GOT3 (cell line): Measurements from ENCODE around the gene GJA3.

ENCODE experiments used
- DNase-seq: peaks from one replicate; lab custom pipeline; 2025; ENCODE audit warnings: mixed read lengths; lab: John Stamatoyannopoulos, UW

The GJA3 gene

DNA sequence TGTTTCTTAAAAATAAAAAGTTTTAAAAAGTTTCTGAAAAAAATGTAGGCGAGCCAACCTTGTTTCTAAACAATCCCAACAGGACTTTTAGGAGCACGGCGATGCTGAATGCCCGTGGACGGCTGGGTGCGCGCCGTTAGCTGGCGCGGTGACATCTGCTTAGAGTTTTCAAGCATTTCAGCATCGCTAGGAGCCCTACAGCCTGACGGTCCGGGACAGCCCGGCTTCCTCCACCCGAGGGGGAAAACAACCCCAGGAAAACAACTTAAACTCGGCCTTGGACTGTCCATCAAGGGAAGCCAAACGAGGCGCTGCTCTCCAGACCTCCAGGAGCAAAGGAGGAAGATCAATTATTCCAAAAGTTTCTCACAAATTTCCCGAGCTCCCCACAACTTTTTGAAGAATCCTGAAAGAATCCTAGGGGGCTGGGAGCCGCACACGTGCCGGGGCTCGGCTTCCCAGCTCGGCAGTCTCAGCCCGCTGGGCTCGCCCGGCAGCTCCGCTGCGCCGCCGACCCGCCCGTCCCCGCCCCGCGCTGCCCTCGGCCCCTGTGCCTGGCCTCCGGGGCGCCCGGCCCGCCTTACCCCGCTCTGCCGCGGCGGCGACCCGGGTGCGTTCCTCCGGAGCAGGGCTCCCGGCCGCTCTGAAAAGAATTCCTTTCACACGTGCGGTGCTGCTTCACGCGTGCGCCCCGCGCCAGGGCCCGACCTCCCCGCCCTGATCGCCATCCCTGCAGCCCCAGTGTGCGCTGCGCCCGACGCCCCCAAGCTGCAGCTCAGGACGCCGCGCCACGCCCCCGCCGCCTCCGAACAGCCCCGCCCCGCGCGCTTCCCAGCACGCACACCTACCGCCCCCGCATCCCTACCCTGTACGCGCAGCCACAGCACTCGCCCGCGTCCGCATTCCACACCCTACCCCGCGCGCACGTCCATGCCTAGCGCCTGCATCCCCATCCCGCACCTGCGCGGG, at the start of gene GJA3:
TSS of gene GJA3 (minus strand) at position 747 of the 969 bp plus-strand sequence. CDS start 17,764 bp downstream, outside the sequence.
- DNase-seq, result no peak

DNA sequence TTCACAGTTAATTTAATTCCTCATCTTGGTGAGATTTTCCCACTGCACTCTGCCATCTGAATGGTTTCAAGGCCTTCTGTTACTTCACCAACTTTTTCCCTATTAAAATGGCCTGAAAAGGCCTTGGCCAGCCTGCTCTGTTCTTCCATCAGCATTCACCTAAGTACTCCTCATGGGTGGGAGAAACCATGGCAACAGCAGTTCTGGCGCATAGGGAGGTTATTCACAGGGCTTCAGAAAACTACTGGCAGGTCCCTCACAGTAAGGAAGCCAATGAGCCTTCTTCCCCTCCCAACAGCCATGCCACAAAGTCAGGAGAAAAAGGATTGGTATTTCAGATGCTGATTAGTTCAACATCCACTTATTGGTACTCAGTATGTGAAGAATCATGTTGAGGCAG, 49.1 kb upstream of the GJA3 start:
- DNase-seq, result no peak

DNA sequence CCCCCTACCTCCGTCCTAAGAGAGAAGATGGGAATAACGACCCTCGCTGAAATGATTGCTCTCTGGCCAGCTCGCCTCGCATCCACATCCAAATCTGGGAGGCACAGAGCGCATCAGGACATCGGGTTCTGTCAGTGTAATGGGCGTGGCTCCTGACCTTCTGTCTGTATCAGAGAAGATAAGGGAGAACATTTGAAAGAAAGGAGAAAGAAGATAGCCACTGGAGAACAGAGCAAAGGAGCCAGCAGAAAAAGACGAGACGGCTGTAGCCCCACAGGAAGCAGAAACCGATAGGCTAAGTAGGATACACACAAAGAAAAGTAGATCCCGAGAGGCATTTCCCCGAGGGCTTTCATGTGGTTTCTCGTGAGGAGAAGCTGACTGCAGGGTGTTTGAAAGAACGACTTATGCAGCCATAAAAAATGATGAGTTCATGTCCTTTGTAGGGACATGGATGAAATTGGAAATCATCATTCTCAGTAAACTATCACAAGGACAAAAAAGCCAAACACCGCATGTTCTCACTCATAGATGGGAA, 45.9 kb upstream of the GJA3 start:
- no peak for DNase-seq

GRCh38 chr13:20206065-20206697, 45.3 kb upstream of the GJA3 start:
- no peak for DNase-seq

- no peak for DNase-seq
Observed at GRCh38 chr13:20198781-20199180, 37.9 kb upstream of the GJA3 start.

GRCh38 chr13:20197361-20197834, 36.5 kb upstream of the GJA3 start:
- no peak for DNase-seq

GRCh38 chr13:20195801-20196200, 34.9 kb upstream of the GJA3 start:
- no peak for DNase-seq

- no peak for DNase-seq
Observed at GRCh38 chr13:20193907-20194631, 33.2 kb upstream of the GJA3 start.

DNA sequence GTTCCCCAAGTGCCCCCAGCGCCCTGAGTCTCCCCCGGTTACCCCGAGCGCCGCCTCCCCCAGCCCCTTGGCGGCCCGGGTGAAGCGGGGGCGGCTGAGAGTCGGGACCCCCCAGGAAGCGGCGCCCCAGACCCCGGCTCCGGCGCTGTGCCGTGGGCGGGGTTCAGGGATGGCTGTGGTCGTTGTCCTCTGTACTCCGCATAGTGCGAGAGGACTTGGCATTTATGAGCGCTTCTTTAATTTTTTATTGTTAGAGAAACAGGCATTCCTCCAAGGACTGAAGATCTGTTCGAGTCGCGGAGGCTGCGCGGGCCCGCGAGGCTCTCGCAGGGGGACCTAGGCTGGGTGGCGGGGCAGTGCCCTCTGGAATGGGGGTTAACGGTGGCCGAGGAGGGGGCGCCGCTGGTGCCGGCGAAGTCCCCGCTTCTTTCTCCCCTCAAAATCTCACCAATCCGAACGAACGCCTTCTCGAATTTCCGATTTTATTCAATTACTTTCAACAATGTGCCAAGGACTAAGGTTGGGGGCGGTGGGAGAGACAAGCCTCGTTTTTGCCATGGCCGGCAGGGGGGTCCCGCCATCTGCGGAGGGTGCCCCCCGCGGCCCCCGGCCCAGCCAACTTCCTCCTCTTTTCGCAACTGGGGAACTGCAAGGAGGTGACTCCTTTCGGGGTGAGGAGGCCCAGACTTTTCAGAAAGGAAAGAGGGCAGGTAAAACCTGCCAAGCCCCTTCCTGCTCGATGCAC, 32.5 kb upstream of the GJA3 start:
- no peak for DNase-seq

DNA sequence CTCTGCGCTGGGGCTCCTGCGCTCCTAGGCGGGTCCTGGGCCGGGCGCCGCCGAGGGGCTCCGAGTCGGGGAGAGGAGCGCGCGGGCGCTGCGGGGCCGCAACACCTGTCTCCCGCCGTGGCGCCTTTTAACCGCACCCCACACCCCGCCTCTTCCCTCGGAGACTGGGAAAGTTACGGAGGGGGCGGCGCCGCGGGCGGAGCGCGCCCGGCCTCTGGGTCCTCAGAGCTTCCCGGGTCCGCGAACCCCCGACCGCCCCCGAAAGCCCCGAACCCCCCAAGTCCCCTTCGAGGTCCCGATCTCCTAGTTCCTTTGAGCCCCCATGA, 31.9 kb upstream of the GJA3 start, which contains the start of gene GJB2:
TSS of gene GJB2 (minus strand) at position 103 of the 326 bp plus-strand sequence. CDS start 3,357 bp downstream, outside the sequence.
- DNase-seq, result no peak

- DNase-seq, result no peak
Observed at GRCh38 chr13:20192158-20192835, 31.4 kb upstream of the GJA3 start.

GRCh38 chr13:20191311-20192157, 30.7 kb upstream of the GJA3 start:
- no peak for DNase-seq

DNA sequence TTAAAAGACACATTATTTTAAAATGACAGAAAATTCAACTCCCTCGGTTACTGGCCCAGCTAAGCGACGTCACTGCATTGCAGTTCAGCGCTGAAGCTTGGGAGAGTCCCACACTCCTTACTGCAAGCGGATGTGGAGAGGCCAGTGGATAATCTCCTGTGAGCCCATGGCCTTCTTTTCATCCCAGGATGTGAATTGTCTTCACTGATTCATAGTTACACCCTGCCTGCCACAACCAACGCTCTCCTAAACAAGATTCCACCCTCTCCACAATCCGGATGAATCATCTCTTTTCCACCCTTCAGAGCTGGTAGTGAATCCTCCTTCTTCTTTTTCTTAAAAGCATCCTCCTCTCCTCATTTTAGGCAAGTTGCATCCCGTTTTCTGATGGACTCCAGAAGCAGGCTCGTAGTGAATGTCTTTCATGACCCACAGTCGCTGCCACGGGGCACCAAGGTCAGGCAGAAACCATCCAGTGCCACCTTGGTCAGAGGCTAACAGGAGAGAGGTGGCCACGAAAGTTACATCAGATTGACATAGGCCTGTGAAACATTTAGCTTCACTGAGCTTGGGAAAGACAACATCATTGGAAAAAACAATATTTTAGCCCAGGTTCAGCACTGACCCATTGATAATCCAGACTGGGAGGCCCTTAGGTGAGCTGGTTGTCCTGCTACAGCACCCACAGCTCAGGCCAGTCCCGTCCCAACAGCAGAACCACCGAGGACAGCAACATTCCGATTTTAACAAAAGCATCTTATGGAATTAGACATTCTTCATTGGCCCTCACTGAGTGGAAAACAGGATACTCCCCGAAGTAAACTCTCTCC, 29.8 kb upstream of the GJA3 start:
- no peak for DNase-seq

DNA sequence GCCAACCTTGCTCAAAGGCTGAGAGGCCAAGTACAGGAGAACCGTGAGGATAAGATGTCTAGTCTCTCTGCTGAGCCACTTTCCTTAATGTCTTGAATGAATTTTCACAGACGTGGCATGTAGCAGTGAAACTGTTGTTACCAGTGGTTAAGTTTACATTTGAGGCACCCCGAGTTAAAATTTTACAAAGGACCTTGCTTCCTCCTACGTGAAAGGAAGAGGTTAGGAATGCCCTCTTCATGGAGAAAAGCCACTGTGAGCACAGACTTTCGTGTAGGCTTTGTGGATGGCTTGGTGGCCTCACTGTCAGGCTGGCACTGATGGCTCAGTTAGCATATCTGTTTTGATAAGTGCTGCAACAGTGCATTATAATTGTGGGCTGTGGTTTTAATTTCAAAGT, 29.2 kb upstream of the GJA3 start:
- no peak for DNase-seq

GRCh38 chr13:20188667-20189553, 28.1 kb upstream of the GJA3 start:
- DNase-seq, result no peak

DNA sequence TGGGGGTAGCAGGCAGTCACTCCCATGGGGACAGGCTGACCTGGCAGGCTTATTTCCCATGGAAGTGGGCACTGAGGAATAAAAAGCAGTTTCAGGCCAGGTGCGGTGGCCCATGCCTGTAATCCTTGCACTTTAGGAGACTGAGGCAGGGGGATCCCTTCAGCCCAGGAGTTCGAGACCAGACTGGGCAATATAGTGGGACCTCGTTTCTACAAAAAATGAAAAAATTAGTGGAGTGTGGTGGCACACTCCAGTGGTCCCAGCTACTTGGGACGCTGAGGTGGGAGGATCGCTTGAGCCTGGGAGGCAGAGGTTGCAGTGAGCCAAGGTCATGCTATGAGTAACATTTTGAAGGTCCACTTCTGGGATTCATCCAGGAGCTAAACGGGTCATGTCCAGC, 25.9 kb upstream of the GJA3 start:
- no peak for DNase-seq

- no peak for DNase-seq
Observed at GRCh38 chr13:20185366-20186056, 24.7 kb upstream of the GJA3 start.
